ENCODE results near the gene CYP4F11.

- TF ChIP-seq CTCF (IDR thresholded peaks at IDR 0.05; ENCODE audit: borderline replicate concordance, extremely low read depth, low read length, poor library complexity, severe bottlenecking) (no peak), EZH2 (IDR thresholded peaks at IDR 0.05; ENCODE audit: borderline replicate concordance, low read depth, low read length, severe bottlenecking) (no peak)
These were observed at the start of gene CYP4F11 for GRCh38 chr19:15934332-15935078.

Measured in DND-41 (cell line).